ENCODE data around the gene VASN.
"Not testable (repeated sequence)": the region's sequence is repeated elsewhere in the genome, so short reads cannot be mapped to it uniquely, and the experiment has no call there.

VASN gene

GRCh38 chr16:4371357-4372000 lies at the start of gene VASN:
Gene VASN, plus strand, starts transcription at chr16:4371848. Its CDS starts 9,030 bp downstream, at chr16:4380878.
- peak; percentile 30 to 53 for DNase-seq (ENCODE audit: low read depth in 2 of 2, low spot score in 1 of 2)

- DNase-seq (ENCODE audit: low read depth in 2 of 2, low spot score in 1 of 2), result no peak
Observed at GRCh38 chr16:4322121-4323052, 49.3 kb upstream of the VASN start.

GRCh38 chr16:4323071-4323844 lies 48.4 kb upstream of the VASN start:
- no peak for DNase-seq (ENCODE audit: low read depth in 2 of 2, low spot score in 1 of 2)

- no peak for DNase-seq (ENCODE audit: low read depth in 2 of 2, low spot score in 1 of 2)
Observed at GRCh38 chr16:4323845-4324488, 47.7 kb upstream of the VASN start.

- no peak for DNase-seq (ENCODE audit: low read depth in 2 of 2, low spot score in 1 of 2)
Observed at GRCh38 chr16:4324492-4325252, 47.0 kb upstream of the VASN start.

GRCh38 chr16:4325253-4325758 lies 46.3 kb upstream of the VASN start:
- DNase-seq (ENCODE audit: low read depth in 2 of 2, low spot score in 1 of 2), result no peak

- DNase-seq (ENCODE audit: low read depth in 2 of 2, low spot score in 1 of 2), result no peak
Observed at GRCh38 chr16:4327386-4328045, 44.1 kb upstream of the VASN start.

- DNase-seq (ENCODE audit: low read depth in 2 of 2, low spot score in 1 of 2), result no peak
Observed at GRCh38 chr16:4328046-4328781, 43.4 kb upstream of the VASN start.

- DNase-seq (ENCODE audit: low read depth in 2 of 2, low spot score in 1 of 2), result no peak
Observed at GRCh38 chr16:4328782-4329775, 42.6 kb upstream of the VASN start.

- DNase-seq (ENCODE audit: low read depth in 2 of 2, low spot score in 1 of 2), result peak in 1 of 2 donors; percentile 58
Observed at GRCh38 chr16:4330277-4330874, 41.3 kb upstream of the VASN start.

GRCh38 chr16:4332083-4332482 lies 39.6 kb upstream of the VASN start:
- DNase-seq (ENCODE audit: low read depth in 2 of 2, low spot score in 1 of 2), result no peak

- no peak for DNase-seq (ENCODE audit: low read depth in 2 of 2, low spot score in 1 of 2)
Observed at GRCh38 chr16:4332623-4333307, 38.9 kb upstream of the VASN start.

GRCh38 chr16:4333308-4333638 lies 38.4 kb upstream of the VASN start:
- DNase-seq (ENCODE audit: low read depth in 2 of 2, low spot score in 1 of 2), result no peak

- not testable (repeated sequence) for DNase-seq (ENCODE audit: low read depth in 2 of 2, low spot score in 1 of 2)
Observed at GRCh38 chr16:4333714-4334113, 37.9 kb upstream of the VASN start.

GRCh38 chr16:4334724-4335495 lies 36.7 kb upstream of the VASN start:
- DNase-seq (ENCODE audit: low read depth in 2 of 2, low spot score in 1 of 2), result no peak

Data from stimulated activated CD8-positive, alpha-beta memory T cell treated with anti-CD3 and anti-CD28 coated beads, Interleukin-4, amount 100 ng/mL, for 4 hours (primary cell).